HG03432 (cell line): ENCODE measurements around the gene CNOT10.

Experiments
- ATAC-seq: cut with Tn5 transposase; IDR thresholded peaks from one replicate; pipeline ENCODE4 v1.9.1; 2021; ENCODE audit warnings: mild to moderate bottlenecking, moderate library complexity; ENCODE audit not compliant: unreplicated experiment

Gene CNOT10

DNA sequence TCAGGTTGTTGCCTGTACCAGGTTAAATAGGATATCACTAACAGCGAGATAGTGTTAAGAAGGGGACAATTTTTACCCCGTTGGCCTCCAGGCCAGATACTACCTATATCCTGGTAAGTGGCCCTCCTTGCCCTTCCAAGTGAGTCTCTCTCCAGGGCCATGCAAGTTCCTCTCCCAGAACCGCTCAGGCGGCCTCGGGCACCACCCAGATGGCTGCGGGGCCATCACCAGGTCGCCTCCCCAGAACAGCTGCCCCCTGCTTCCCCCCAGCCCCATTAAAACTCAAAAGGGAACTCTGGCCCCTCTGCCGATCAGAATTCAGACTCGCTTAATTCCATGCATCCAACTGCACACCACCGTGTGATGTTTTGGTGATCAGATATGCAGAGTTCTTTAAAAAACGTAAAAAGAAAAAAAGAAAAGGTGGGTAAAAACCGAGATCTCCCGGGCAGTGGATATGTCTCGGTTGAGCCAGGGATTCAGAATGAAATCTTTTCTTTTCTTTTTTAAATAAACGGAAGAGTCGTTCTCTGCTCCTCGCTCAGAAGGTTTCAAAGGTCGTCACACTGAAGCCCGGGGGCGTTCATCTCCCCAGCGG is 131.0 kb downstream of the CNOT10 start:
- no peak for ATAC-seq

GRCh38 chr3:32816439-32817256 is 131.7 kb downstream of the CNOT10 start:
- ATAC-seq, result no peak

- ATAC-seq, result no peak
Observed at GRCh38 chr3:32817257-32817557, 132.2 kb downstream of the CNOT10 start.

DNA sequence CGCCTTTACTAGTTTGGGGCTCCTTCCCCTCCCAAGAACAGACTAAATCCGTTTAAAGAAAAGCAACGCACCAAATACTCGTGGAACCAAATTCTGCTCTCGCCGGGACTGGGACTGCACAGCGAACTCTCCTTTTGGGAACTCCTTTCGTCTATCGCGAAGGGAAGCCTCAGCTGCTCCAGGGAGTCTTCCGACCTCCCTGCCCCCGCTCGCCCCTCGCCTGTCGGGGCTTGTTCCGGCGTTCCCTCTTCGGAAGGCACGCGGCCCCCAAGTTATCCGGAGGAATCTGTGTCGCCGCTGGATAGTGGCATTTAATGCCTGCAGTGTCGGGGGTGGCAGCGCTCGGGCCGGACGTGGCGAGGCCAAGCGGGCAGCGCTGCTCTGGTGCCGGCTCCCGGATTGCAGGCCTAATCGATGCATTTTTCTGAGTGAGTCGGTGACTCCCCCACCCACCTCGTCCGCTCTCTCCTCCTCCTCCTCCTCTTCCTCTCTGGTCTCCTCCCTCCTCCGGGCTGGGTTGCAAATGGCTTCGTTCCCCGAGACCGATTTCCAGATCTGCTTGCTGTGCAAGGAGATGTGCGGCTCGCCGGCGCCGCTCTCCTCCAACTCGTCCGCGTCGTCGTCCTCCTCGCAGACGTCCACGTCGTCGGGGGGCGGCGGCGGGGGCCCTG is 132.7 kb downstream of the CNOT10 start, which contains the start of gene TRIM71:
TSS of gene TRIM71 (plus strand) at position 440 of the 671 bp plus-strand sequence. CDS start at position 524, 84 bp downstream.
- no peak for ATAC-seq

DNA sequence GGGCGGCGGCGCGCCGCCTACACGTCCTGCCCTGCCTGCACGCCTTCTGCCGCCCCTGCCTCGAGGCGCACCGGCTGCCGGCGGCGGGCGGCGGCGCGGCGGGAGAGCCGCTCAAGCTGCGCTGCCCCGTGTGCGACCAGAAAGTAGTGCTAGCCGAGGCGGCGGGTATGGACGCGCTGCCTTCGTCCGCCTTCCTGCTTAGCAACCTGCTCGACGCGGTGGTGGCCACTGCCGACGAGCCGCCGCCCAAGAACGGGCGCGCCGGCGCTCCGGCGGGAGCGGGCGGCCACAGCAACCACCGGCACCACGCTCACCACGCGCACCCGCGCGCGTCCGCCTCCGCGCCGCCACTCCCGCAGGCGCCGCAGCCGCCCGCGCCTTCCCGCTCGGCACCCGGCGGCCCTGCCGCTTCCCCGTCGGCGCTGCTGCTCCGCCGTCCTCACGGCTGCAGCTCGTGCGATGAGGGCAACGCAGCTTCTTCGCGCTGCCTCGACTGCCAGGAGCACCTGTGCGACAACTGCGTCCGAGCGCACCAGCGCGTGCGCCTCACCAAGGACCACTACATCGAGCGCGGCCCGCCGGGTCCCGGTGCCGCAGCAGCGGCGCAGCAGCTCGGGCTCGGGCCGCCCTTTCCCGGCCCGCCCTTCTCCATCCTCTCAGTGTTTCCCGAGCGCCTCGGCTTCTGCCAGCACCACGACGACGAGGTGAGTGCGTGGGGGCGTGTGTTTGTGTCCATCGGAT is 133.4 kb downstream of the CNOT10 start:
- no peak for ATAC-seq

DNA sequence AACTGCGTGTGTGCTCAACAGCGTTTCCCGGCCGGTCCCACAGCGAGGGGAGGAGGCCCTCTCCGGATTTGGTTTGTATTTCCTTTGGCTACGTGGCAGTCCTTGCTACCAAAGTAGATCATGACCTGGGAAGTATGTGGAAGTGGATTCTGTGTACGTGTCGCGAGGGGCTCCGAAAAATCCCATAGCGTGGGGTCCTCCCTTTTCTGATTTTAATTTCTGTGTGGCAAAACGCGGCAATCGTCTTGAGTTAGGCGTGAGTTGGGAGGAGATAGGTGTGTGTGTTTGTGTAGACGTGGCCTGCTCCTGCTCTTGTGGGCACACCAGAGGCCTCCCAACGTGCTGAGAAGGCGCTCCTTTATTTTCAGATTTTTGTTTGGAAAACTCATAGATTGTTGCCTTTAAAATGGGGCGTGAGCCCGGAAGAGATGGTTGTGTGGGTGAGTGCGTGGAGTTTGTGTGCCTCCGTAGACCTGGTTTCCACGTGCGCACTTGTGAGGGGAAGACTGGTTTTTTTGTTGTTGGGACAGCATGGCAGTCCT is 134.1 kb downstream of the CNOT10 start:
- no peak for ATAC-seq

GRCh38 chr3:32819551-32820348 is 134.8 kb downstream of the CNOT10 start:
- ATAC-seq, result no peak

DNA sequence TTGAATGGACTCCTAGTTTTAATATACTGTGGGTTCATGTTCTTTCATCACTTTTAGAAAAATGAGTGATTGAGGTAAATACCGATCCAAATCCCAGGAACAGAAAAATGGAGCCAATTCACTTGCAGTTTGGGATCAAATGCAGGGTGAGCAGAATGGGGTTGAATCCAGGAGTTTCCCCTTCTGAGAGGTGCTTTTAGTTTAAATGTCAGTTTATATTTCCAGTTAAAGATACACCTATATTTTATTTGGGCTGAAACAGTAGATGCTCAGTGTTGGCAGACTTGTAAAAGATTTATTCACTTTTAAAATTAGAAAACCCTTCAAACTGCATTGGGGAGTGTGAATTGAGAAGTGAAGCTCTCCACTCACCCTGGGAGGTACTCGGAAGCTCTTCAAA is 135.4 kb downstream of the CNOT10 start:
- no peak for ATAC-seq

GRCh38 chr3:32820971-32821685 is 136.1 kb downstream of the CNOT10 start:
- no peak for ATAC-seq

DNA sequence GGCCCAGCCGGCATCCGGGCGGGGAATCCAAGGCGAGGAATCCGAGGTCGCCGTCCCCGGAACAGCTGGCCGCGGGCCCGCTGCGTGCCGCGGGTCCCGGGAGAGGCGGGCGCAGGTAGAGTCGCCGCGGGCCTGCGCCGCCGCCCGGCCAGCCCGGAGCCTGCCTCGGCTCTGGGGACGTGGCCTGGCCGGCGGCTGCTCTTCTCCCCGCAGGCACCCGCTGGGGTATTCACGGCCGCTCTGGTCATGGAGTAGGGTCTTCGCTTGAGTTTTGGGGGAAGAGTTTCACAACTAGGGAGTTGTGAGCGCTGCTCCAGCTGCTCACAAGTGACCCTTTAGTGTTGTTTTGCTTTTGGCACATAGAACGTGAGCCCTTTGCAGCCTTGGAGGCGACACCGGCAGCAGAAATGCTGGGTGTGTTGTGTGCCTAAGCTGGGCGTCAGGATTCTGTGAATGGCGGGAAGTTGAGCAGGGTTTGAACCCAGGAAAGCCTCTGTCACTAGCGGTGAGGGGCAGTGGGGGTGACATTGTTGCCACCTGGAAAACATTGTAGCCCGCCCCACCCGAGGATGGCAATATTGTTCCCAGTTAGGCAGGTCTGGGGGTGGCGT is 136.8 kb downstream of the CNOT10 start:
- ATAC-seq, result no peak

DNA sequence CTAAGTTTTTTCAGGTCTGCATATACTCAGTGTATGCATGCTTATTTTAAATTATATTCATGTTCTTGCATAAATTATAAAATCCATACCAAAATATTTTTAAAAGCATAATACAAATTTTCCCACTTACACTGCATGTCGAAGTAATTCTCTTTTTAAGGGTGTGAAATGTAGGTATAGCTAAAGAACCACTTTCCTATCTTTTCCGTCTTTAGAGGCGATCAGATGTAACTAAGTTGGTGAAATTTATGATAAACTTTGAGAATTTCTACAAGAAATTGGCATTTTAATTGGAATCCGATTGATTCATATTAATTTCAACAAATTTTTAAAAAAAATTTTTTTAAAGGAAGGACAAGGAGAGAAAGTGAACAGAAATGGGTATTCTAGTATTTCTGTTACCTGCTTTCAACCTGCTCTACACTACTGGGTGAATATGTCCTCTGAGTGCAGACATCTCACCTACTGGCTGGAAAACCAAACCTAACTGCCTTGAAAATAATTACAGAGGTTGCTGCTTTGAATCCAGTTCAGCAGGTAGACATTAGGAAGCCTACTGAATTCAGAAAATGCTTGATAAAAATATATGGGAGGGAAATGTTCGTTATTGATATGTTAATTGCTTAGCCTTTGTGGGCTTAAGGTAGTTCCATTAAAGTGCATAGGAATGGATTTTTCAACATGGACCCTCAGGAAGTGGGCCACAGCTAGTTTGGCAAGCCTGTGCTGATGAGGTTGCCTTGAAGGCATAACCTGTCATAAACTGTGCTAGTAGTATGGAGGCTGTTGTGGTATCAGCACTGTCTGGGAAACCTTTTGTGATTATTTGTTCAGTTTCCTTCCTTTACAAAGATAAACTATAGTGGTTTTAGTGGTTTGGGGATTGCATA is 137.9 kb downstream of the CNOT10 start:
- ATAC-seq, result no peak
